Loucy (cell line): ENCODE results near the gene SPIN1.

Source experiments
- EZH2phosphoT487 ChIP-seq: fragments of 200-600 bp; IDR thresholded peaks from 2 replicates; pipeline ENCODE4 v1.6.1; 2018; ENCODE audit warnings: antibody characterized with exemption, mild to moderate bottlenecking, moderate library complexity, borderline replicate concordance
- TF ChIP-seq, protein P1 (sequence below): fragments of 200-600 bp; sonication (generic); conservative IDR thresholded peaks from 2 replicates; pipeline ENCODE4 v1.5.1; 2014; ENCODE audit warnings: mild to moderate bottlenecking, antibody characterized with exemption, low read length

DNA sequence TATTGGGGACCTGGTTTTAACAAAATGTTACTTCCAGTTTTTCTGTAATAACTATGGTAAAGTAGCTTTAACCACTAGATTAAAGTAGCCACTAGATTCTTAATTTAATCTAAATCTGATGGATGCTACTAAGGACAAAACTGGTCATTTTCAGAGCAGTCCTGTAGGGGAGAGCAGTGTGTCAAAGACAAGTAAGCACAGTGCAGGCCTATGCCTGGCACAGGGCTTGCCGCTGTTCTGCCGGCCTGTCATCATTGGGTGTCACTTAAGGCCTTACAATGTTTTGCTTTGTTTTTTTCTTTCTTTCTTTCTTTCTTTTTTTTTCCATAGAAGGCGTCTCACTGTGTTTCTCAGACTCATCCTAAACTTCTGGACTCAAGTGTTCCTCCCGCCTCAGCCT, 93.7 kb downstream of the SPIN1 start:
- TF ChIP-seq, protein P1, sequence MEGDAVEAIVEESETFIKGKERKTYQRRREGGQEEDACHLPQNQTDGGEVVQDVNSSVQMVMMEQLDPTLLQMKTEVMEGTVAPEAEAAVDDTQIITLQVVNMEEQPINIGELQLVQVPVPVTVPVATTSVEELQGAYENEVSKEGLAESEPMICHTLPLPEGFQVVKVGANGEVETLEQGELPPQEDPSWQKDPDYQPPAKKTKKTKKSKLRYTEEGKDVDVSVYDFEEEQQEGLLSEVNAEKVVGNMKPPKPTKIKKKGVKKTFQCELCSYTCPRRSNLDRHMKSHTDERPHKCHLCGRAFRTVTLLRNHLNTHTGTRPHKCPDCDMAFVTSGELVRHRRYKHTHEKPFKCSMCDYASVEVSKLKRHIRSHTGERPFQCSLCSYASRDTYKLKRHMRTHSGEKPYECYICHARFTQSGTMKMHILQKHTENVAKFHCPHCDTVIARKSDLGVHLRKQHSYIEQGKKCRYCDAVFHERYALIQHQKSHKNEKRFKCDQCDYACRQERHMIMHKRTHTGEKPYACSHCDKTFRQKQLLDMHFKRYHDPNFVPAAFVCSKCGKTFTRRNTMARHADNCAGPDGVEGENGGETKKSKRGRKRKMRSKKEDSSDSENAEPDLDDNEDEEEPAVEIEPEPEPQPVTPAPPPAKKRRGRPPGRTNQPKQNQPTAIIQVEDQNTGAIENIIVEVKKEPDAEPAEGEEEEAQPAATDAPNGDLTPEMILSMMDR, result no peak
- TF ChIP-seq EZH2phosphoT487, result no peak
